Activated CD4-positive, CD25-positive, alpha-beta regulatory T cell treated with anti-CD3 and anti-CD28 coated beads, Interleukin-2, amount 50 U/mL, for 72 hours (primary cell): Measurements from ENCODE around the gene KIFBP.

Experiments
- DNase-seq: peaks from one replicate; pipeline ENCODE4 v3.0.0; 2021

Gene KIFBP

GRCh38 chr10:69052736-69053135 lies 64.1 kb downstream of the KIFBP start:
- DNase-seq, result no peak

- no peak for DNase-seq
Observed at GRCh38 chr10:69055241-69055640, 66.6 kb downstream of the KIFBP start.

- DNase-seq, result peak; percentile 37
Observed at GRCh38 chr10:69056129-69056528, 67.5 kb downstream of the KIFBP start.

GRCh38 chr10:69056536-69057260 lies 68.1 kb downstream of the KIFBP start:
- DNase-seq, result no peak

GRCh38 chr10:69057261-69057950 lies 68.8 kb downstream of the KIFBP start:
- no peak for DNase-seq

GRCh38 chr10:69057951-69058297 lies 69.3 kb downstream of the KIFBP start:
- no peak for DNase-seq

GRCh38 chr10:69060127-69060798 lies 71.7 kb downstream of the KIFBP start:
- DNase-seq, result no peak

- peak; percentile 44 for DNase-seq
Observed at GRCh38 chr10:69061305-69062161, 72.9 kb downstream of the KIFBP start.

GRCh38 chr10:69062901-69063300 lies 74.3 kb downstream of the KIFBP start:
- no peak for DNase-seq

GRCh38 chr10:69064762-69065328 lies 76.2 kb downstream of the KIFBP start:
- DNase-seq, result no peak

GRCh38 chr10:69065406-69066361 lies 77.1 kb downstream of the KIFBP start:
- DNase-seq, result no peak
